HG02870 (cell line): Measurements from ENCODE around the gene TIMM22.
"Not testable (repeated sequence)": the region's sequence is repeated elsewhere in the genome, so short reads cannot be mapped to it uniquely, and the experiment has no call there.

ENCODE experiments used
- ATAC-seq: cut with Tn5 transposase; IDR thresholded peaks from one replicate; pipeline ENCODE4 v1.9.1; 2021; ENCODE audit warnings: mild to moderate bottlenecking, moderate library complexity; ENCODE audit not compliant: unreplicated experiment

The TIMM22 gene

DNA sequence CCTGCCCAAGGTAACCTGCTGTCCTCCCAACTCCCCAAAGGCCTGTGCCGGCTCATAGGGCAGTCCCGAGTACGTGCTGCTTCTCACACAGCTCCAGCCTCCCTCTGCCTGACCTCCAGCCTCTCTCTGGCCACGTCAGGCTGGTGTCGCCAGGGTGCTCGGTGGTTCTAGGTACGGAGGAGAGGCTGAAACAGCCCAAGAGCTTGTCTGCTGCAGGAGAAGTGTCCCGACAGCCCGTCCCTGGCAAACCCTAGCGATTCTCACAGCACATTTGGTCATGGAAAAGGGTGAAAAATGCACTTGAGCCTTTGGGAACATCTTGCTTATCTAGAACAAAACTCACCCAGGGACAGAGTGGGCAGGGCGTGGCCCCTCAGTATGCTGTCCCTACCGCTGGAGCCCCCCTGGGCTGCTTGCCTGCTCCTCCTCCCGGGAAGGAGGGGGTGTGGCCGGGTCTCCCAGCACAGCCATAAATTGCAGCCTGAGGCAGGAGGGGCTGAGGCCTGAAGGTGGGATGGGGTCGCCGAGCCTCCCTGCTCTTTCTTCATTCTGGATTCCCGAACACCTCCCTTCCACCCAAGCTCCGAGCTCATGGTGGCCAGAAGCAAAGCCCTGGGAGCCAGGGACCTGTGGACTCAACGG is 40.4 kb downstream of the TIMM22 start:
- no peak for ATAC-seq

DNA sequence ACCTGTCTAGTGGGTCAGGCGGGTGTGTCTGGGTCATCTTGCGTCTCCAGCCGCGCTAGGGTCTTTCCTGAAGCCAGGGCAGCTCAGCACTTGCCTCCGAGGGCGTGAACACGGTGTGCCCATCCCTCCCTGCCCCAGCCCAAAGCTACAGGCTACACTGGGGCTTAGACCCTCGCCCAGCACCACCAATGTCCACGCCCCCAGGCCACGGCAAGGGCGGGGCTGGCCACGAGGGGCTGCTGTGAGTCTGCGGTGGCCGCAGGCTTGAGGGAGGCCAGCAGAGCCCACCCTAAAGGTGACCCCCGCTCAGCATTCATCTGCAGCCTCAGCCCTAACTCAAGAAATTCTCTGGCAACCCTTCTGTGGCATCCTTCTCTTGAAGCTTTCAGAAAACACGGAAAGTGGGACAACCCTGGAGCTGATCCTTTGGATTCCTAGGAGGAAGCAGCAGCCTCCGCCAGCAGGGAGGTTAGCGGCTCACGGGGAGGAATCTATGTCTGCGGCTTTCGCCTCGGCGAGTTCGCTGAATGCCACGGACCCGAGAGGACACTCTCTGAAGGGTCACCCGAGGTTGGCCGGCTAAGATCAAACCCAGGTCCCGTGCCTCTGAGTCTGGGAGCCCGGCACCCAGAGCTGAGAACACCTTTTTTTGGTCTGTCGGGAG is 41.7 kb downstream of the TIMM22 start:
- ATAC-seq: no peak

DNA sequence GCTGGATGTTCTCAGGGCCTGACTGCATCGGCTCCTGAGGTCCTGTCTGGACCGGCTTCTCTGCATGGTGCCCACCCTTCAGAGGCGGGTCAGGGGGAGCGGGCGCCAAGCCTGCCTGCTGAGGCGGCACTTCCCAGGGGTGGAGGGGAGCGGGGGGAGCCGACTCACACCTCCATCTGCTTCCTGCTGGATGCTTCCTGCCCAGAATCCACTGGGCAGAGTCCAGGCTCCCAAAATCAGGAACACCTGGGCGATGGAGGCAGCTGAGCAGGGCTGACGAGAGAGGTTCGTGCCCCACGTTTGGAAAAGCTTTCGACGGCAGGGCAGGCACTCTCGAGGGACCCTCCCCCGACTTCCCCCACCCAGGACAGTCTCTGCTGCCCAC is 42.2 kb downstream of the TIMM22 start:
- ATAC-seq: no peak

DNA sequence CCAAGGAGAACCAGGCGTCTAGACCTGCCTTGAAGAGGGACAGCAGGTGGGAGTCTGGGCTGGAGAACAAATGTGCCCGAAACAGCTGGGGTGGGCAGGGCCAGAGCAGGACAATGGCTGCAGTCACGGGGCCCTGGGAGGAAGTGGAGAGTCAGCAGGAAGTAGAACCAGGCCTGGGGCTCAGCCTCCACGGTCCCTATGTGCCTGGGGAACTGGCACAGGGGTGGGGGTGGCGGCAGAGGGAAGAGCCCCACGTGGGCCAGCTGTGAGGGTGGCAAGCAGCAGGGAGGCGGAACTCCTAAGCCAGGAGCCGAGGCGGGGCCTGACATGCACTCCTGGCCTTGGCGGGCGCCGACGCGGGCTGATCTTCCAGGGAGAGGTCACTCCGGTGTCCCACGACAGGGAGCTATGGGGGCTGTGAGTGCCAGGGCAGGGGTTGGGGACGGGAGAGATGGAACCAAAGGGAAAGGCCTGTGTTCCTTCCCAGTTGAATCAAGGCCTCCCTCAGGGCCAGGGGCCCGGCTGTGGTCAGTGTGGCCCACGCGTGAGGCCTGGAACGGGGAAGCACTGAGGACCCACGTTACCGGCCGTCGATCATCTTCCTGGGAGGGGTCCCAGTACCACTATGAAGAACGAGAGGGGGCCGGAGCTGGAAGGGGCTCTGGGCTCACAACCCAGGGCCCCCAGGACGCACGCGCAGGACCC is 42.7 kb downstream of the TIMM22 start:
- ATAC-seq: no peak

DNA sequence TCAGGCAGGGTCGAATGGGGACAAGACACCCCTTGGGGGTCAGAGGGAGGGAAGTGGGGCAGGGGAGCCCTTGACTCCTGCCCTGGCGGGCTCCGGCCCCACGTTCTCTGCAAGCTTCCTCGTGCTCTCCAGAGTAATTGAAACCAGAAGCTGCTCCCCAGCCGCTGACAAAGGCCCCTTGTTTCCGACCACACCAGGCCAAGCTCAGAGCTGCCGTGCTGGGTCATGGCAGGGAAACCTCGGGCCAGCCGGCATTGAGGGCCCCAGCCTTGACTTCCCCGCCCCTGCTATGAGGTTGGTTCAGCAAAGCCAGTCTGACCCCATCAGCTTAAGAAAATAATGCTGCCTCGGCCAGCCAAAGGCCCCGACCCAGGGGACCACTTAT is 43.3 kb downstream of the TIMM22 start:
- no peak for ATAC-seq

DNA sequence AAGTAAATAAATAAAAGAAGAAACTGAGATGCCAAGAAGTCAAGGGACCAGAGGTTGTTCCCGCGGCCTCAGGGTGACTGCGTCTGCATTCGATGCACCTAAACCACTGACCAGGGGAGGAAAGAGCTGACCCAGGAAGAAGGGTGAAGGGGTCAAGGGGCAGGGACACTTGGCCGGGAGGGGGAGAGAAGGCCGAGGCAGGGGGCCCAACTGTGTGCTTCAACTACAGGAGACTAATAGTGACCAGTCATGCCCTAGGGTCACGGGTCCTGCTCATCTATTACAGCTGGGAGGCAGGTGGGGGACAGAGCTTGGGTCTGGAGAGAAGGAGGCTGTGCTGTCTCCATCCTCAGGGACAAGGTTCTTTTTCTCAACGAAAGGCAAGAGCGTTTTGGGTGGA is 44.8 kb downstream of the TIMM22 start:
- no peak for ATAC-seq

DNA sequence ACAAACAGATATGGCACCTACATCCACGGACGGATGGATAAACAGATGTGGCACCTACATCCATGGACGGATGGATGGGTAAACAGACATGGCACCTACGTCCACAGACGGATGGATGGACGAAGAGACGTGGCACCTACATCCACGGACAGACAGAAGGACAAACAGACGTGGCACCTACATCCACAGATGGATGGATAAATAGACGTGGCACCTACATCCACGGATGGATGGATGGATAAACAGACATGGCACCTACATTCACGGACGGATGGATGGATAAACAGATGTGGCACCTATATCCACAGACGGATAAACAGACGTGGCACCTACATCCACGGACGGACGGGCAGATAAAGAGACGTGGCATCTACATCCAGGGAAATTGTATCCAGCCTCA is 45.6 kb downstream of the TIMM22 start:
- no peak for ATAC-seq

DNA sequence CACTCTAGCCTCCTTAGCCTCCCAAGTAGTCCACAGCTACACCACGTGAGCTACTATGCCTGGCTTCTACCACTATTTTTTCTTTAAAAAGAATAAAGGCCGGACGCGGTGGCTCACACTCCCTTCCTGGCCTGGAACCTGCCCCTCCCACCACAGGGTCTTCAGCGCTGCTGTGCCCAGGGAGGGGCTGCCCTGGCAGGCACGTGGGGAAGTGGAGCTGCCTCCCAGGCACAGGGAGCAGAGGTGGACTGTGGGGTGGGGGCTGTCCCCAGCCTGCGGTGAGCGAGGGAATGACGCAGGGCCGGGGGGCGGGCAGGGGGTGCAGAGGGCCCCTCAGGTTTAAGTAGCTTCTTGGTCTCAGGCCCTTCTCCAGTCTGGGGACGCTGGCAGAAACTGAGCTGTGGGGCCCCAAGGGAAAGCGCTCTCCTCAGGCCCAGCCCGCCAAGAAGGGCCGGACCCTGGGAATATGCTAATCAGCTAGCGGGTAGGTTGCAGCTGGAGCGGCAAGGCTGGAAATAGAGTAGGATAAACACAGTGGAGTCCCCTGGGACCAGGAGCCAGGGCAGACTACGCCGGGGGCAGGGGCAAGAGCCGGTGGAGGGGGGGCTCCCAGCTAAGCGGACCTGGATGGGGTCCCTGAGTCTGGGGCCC is 46.8 kb downstream of the TIMM22 start:
- no peak for ATAC-seq

DNA sequence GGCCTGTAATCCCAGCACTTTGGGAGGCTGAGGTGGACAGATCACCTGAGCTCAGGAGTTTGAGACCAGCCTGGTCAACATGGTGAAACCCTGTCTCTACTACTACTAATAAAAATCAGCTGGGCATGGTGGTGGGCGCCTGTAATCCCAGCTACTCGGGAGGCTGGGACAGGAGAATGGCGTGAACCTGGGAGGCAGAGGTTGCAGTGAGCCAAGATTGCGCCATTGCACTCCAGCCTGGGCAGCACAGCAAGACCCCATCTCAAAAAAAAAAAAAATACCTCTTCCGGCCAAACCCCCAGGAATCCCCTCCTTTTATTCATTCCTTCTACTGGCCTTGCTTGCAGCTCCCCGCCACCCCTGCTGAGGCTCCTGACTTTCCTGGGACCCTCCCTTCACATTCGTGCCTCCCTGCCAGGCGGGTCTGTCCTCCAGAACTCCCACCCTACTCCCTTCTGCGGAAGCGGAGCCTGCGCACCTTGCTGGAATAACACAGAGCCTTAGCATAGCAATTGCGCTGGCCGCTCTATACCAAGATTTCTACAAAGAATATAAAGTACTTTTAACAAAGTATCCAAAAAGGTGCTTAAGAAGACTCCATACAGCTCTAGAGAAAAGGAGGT is 47.6 kb downstream of the TIMM22 start:
- not testable (repeated sequence) for ATAC-seq

DNA sequence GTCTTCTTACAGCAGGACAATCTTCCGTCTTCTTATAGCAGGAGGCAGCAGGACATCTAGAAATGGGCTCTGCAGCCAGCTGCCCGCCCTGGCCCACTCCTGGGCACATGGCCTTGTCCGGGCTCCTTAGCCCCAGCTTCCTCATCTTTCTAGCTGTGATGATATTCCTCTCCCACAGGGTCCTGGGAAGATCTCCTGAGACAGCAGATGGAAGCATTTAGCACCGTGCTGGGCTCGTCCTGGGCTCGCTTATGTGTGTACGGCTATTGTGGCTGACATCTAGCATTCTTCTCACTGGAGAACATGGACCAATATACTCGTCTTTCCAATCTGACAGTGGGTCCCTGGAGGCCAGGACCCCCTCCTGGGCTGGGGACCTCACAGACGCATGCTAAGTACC is 48.5 kb downstream of the TIMM22 start:
- ATAC-seq: no peak

DNA sequence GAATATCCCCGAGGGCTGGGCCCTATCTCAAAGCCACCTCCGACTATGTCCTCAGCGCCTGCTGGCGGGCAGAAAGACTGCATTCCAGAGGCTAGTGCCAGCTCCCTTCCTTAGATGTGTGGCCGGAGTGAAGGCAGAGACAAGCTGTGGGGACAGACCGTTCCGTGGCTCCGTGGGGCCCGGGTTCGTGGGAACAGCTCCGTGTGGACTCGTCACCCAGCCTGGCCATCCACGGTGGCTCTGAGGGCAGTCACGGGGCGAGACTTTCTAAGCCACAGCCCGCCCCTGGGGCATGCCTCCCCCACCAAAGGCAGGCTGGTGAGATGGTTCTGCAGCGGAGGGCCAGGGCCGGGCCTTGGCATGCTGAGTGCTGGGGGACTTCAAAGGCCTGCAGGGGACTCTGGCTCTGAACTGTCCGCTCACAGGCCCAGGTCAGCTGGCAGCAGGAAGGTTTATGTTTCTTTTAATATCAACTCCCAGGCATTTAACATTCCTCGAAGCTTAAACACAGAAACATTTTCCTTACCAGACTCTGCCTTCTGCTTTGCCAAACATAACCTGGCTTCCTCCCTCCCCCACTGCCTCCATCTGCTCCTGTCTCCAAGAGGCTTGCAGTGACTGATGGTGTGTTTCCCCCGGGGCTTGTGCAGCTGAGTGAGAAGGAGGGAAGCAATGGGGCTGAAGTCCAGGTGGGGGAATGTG is 50.4 kb downstream of the TIMM22 start:
- no peak for ATAC-seq

DNA sequence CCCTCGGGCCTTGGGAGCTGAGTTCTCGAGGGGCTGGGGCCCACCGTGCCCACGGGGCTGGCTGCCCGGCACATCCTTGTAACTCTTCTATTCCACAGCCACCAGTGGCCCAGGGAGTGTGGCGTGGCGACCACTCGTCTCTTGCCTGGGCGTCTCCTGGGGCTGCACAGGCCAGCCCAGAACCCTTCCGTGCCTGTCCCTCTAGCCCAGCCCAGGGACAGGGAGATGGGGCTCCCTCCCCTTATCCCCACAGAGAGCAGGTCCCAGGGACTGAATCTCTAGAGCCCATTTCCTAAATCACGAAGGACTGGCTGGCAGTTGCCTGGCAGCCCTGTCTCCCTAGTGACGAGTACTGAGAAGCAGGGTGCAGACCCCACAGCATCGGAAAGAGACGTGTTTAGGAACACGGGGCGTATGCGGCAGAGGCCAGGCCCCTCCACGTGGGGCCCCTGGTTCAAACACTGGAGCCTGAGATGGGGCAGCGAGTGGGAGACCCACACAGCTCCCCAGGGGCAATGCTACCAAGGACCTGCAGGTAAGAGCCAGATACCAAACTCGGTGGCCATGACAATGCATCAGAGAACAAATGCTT is 51.0 kb downstream of the TIMM22 start:
- no peak for ATAC-seq

DNA sequence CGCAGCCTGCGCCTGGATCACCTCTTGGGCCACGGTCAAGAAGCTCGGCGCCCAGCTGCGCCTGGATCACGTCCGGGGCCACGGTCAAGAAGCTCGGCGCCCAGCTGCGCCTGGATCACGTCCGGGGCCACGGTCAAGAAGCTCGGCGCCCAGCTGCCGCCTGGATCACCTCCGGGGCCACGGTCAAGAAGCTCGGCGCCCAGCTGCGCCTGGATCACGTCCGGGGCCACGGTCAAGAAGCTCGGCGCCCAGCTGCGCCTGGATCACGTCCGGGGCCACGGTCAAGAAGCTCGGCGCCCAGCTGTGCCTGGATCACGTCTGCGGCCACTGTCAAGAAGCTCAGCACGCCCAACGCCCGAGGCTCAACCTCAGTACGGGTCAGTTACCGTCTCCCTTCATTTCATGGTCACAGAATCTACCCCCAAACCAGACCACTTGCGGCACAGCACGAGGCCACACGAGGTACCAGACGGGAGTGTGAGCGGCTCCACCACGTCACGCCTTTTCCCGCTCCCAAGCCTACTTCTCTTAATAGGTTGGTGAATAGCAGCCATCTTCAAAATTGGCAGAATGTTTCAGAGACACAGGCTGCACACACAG is 51.7 kb downstream of the TIMM22 start:
- ATAC-seq: not testable (repeated sequence)

DNA sequence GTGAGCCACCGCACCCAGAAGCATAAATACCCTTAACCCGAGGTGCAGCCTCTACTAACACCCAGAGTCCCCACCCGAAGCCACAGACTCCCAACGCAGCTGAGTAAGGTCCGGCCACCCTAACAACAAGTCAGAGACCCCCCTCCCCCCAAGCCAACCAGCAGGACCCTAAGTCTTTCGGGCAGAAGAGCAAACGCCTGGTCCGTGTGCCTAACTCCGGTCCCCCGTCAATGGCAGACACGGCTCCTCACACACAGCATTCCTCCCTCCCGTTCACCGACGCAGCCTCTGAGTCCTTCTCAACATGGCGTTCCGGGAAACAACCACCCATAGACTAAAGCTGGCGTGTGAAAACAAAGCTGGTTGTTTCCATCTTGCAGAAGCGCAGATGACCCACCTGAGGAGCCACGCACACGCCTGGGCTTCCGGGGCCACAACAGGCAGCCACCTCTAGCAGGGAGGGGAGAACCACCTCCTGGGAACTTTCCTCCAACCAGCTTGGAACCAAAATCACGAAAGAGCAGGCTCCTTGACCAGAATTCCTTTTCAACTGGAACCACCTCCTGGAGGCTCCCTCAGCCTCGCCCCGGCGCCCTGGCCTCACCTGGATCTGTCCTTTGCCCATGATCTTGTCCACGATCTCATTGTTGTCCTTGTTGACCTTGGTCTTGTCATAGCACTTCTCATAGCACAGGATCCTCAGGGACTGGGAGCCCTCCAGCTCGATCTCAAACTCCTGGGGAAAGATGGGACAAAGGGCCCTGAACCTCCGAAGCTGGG is 52.7 kb downstream of the TIMM22 start:
- ATAC-seq: no peak

DNA sequence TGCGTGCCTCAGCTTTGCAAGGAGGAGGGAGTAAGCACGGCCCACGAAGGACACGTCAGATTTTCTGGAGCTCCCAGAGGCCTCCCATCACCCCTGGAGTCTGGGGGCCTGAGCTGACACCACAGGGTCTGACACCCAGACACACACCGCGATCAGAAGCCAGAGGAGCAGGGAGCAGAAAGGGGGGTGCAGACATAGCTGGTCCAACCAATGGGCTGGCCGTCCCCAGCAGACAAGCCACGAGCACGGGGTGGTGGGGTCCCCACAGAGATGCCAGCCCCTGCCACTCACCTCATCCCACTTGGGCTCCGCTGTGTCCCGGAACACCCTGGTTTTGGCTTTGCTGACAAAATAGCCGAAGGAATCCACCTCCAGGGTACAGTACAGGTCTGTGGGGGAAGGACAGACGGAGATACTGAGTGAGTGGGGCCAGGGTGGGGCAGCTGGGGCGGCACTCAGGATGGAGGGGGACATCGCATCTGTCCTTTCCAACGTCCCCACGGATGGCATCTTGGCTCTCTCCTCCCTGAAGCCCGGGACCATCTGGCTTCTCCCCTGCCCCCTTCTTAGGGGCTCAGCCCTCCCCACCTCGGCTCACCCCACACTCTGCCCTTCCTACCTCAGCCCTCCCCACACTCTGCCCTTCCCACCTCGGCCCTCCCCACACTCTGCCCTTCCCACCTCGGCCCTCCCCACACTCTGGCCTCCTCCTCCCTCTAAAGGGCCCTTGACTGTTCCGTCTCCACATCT is 53.5 kb downstream of the TIMM22 start:
- no peak for ATAC-seq

DNA sequence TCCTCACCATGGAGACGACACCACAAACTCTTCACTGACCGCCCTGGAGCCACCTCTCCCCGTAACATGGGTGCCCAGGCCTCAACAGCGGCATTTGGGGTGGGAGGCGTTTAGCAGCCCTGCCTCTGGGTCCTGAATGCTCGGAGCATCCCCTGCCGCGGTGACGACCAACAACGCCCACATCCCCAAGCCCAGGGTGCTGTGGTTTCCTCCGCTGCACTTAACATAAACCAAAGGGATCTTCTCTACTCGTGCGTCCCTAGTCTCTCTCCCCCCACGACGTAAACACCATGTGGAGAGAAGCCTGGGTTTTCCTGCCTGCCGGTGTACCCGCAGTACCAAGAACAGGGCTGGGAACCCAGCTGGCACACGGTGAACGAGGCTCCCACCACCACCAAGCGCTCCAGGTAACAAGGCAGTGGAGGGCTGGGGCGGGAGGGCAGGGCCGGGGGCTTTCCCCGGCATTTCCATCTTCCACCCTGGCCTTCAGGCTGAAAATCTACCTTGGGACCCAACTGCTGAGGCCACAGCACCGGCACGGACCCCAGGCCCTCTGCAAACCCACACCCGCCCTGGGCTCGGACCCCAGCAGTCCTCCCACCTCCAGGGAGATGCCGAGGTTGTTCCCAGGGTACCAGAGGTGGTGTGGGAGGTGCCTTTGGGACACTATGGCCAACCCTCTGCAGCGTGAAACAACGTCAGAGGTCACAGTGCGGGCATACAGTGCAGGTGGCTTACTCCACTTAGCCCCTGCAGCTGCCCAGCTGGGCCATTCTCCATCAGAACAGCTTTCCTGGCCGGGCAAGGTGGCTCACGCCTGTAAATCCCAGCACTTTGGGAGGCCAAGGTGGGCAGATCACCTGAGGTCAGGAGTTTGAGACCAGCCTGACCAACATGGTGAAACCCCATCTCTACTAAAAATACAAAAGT is 54.3 kb downstream of the TIMM22 start:
- ATAC-seq: no peak
